HAP-1 (cell line): ENCODE data around the gene EXOG.

Source experiments
- DNase-seq, 2 experiments: peaks; one replicate each; pipeline ENCODE4 v3.0.0-alpha.2; 2016 to 2020; ENCODE audit warnings: low spot score in 2 of 2
- H3K27me3 ChIP-seq: fragments of 250-450 bp; sonication (Bioruptor Pico); 2 replicates; pipeline ENCODE4 v1.5.1; 2020; ENCODE audit warnings: low read depth, mild to moderate bottlenecking, moderate library complexity
- H3K36me3 ChIP-seq: fragments of 250-450 bp; sonication (Bioruptor Pico); replicated peaks from 2 replicates; pipeline ENCODE4 v1.5.1; 2020; ENCODE audit warnings: mild to moderate bottlenecking
- H3K4me1 ChIP-seq: fragments of 250-450 bp; sonication (Bioruptor Pico); 2 replicates; pipeline ENCODE4 v1.5.1; 2020; ENCODE audit warnings: mild to moderate bottlenecking
- H3K4me3 ChIP-seq: fragments of 250-450 bp; sonication (Bioruptor Pico); 2 replicates; pipeline ENCODE4 v1.5.1; 2020; ENCODE audit warnings: mild to moderate bottlenecking, moderate library complexity
- H3K9me3 ChIP-seq: fragments of 250-450 bp; sonication (Bioruptor Pico); 2 replicates; pipeline ENCODE4 v1.5.1; 2020; ENCODE audit warnings: mild to moderate bottlenecking, moderate library complexity
- in situ Hi-C: fragments of 300-500 bp; cut with MboI; formaldehyde crosslinking; loops from 3 replicates; pipeline ENCODE4 v1.14.3; 2020; ENCODE audit warnings: low sequenced_read_pairs, inconsistent platforms, mixed read lengths

EXOG gene, protein sequence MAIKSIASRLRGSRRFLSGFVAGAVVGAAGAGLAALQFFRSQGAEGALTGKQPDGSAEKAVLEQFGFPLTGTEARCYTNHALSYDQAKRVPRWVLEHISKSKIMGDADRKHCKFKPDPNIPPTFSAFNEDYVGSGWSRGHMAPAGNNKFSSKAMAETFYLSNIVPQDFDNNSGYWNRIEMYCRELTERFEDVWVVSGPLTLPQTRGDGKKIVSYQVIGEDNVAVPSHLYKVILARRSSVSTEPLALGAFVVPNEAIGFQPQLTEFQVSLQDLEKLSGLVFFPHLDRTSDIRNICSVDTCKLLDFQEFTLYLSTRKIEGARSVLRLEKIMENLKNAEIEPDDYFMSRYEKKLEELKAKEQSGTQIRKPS

DNA sequence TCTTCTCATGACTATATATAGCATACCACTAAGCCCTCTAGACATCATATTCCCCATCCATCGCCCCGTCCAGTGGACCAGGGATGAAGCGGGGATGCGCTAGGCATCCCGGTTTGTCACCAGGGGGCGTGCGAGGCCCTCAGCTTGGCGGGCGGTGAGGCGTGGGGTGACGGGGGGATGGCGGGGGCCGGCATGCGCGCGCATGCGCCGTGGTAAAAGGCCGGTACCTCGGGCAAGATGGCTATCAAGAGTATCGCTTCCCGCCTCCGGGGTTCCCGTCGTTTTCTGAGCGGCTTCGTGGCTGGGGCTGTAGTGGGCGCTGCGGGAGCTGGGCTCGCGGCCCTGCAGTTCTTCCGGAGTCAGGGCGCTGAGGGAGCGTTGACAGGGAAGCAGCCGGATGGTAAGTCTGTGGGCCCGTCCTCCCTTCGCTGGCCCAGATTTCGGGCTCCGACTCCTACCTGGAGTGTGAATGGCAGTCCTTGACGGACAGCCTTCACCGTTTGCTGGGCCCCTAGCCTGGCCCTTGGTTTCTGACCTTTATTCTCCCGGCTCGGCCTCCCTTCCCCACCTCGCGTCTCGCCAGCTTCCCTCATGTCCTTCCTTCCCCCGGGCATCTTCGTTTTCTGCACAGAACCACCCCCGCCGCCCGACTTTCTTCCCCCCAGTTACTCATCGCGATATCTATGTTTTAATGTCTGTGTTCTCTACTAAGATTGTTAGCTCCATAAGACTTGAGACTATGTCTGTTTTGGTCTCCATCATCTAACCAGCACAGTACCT is at the start of gene EXOG:
Gene EXOG (plus strand): TSS at position 210 of the 780 bp plus-strand sequence. CDS start 28 bp downstream, at position 238.
- DNase-seq = peak; percentile 87 to 98

DNA sequence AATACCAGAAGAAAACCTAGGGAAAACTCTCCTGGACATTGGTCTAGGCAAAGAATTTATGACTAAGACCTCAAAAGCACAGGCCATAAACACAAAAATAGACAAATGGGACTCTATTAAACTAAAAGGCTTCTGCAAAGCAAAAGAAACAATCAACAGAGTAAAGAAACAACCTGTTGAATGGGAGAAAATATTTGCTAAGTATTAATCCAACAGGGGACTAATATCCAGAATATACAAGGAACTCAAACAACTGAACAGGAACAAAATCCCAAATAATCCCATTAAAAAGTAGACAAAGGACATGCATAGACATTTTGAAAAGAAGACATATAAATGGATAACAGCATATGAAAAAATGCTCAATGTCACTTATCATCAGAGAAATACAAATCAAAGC is 49.3 kb upstream of the EXOG start:
- H3K4me3 ChIP-seq = no peak overlapping the region
- DNase-seq = no peak
- H3K36me3 ChIP-seq = no peaks in the 10 kb centered on the region
- H3K27me3 ChIP-seq = no peaks in the 10 kb centered on the region
- no peaks in the 10 kb centered on the region for H3K4me1 ChIP-seq
- no peaks in the 10 kb centered on the region for H3K9me3 ChIP-seq
- in situ Hi-C loops = no loop called here

More for the DNA sequence above, at the start of gene EXOG:
- Histone ChIP-seq H3K9me3 (no peaks in the 10 kb centered on the region), H3K27me3 (no peaks in the 10 kb centered on the region), H3K4me3 (peak within 1 kb of the TSS; percentile 68), H3K36me3 (peaks cover 10% of the 10 kb centered on the region), H3K4me1 (peaks cover 3% of the 10 kb centered on the region; the same call in 1 of the 2 replicates)
- in situ Hi-C loops = no loop called here

DNA sequence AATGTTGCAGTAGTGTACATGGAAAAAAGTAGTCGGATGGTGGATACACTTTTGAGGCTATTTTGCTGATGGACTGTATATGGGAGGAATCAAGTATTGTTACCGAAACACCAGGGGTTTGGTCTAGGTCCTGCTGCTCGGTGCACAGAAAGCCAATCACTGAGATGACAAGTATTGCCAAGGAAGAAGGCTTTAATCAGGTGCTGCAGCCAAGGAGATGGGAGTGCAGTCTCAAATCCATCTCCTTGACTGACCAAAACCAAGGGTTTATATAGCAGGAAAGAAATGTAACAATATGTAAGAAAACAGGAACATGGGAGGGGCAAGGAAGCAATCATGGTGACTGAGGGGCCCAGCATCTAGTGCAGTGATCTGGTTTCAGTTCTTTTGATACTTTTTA is 45.3 kb upstream of the EXOG start:
- in situ Hi-C loops = no loop called here
- Histone ChIP-seq H3K27me3 (no peaks in the 10 kb centered on the region), H3K4me1 (peaks cover 4% of the 10 kb centered on the region), H3K36me3 (no peaks in the 10 kb centered on the region), H3K9me3 (no peaks in the 10 kb centered on the region), H3K4me3 (no peak overlapping the region)
- DNase-seq = no peak

DNA sequence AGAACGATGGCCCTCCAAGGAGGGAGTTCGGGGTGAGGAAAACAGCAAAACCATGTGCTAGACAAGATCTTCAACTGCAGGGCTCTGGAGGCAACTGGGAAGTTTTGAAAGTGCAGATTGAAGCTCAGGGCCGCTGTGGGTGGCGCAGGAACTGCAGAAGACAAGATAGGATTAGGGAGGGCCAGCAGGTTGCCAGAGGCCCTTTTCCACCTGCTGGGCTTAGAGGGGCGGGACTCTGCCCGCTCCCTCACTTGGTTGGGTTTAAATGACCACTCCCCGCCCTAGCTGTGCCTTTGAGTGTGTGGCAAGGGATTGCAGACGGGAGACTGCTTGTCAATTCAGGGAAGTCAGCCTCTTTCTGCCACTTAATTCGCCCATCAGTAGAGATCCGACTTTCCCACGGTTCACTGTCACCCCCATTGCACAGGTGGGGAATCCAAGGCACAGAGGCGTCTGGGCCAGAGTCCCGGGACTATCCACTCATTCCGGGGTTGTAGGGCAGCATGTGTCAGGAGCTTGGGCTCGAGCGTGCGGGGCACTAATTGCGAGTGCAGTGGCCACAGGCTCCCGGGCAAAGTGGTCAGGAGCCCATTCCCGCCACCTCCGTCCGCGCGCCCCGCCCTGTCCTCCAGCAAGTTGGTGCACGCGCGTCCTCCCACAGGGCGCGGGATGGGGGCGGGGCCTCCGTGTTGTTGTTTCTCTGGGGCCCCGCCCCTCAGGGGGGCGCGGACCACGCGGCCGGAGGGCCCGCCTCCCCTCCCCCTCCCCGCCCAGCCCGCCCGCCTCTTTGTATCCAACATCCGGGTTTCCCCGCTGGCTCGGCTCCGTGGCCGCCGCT is 42.8 kb upstream of the EXOG start, which contains the start of gene ACVR2B:
Gene ACVR2B (plus strand): TSS at position 816 of the 838 bp plus-strand sequence. CDS start 433 bp downstream, outside the sequence.
- peak; percentile 79 to 90 for DNase-seq

DNA sequence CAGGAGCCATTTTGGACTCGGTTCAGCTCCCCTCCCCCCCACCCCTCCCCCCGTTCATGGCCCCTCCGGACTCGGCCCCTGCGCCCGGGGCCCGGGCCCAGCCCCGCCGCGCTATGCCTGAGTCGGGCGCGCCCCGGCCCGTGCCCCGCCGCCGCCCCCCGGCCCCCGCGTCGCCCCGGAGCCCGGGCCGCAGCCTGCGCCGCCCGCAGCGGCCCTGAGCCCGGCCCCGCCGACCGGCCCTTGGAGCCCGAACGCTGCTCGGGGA is 42.3 kb upstream of the EXOG start:
- Histone ChIP-seq H3K4me1 (peaks cover 5% of the 10 kb centered on the region), H3K36me3 (no peaks in the 10 kb centered on the region), H3K9me3 (no peaks in the 10 kb centered on the region), H3K4me3 (peak overlapping the region; percentile 77), H3K27me3 (no peaks in the 10 kb centered on the region)
- in situ Hi-C loops = no loop called here
- no peak for DNase-seq

More for the DNA sequence above, 42.8 kb upstream of the EXOG start, which contains the start of gene ACVR2B:
- H3K4me3 ChIP-seq = peak within 1 kb of the TSS; percentile 77
- no peaks in the 10 kb centered on the region for H3K36me3 ChIP-seq
- in situ Hi-C loops = no loop called here
- no peaks in the 10 kb centered on the region for H3K9me3 ChIP-seq
- H3K27me3 ChIP-seq = no peaks in the 10 kb centered on the region
- H3K4me1 ChIP-seq = peaks cover 5% of the 10 kb centered on the region

DNA sequence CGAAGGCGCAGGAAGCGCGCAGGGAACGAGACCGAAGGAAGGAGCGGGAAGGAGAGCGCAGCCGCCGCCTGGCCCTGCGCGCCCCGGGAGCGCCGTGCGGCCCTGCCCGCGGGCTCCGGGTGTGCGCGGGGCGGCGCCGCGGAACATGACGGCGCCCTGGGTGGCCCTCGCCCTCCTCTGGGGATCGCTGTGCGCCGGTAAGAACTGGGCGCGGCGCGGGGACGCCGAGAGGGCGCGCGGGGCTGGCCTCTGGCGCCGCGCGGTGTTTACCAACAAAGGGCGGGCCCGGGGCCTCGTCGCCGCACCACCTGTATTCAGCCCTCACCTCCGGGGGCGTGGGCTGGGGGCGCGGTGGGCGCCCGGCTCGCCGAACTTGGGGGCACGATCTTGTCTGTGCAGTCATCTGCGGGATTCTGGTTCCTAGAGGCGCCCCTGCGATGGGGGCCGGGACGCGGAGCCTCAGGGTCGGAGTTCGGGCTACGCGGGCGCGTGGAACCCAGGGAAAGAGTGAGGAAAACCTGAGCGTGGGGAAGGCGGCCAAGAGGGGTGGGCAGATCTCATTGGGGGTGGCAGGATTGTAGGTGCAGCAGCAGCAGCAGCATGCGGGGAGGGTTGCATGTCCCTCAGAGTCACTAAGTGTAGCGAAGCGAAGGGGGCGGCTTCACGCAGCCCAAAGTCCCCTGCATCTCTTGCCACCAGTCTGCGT is 41.8 kb upstream of the EXOG start:
- H3K27me3 ChIP-seq = no peaks in the 10 kb centered on the region
- H3K4me1 ChIP-seq = peaks cover 5% of the 10 kb centered on the region
- in situ Hi-C loops = no loop called here
- no peaks in the 10 kb centered on the region for H3K9me3 ChIP-seq
- peak in 1 of 2 experiments; percentile 47 for DNase-seq
- no peaks in the 10 kb centered on the region for H3K36me3 ChIP-seq
- peak overlapping the region; percentile 77 for H3K4me3 ChIP-seq

DNA sequence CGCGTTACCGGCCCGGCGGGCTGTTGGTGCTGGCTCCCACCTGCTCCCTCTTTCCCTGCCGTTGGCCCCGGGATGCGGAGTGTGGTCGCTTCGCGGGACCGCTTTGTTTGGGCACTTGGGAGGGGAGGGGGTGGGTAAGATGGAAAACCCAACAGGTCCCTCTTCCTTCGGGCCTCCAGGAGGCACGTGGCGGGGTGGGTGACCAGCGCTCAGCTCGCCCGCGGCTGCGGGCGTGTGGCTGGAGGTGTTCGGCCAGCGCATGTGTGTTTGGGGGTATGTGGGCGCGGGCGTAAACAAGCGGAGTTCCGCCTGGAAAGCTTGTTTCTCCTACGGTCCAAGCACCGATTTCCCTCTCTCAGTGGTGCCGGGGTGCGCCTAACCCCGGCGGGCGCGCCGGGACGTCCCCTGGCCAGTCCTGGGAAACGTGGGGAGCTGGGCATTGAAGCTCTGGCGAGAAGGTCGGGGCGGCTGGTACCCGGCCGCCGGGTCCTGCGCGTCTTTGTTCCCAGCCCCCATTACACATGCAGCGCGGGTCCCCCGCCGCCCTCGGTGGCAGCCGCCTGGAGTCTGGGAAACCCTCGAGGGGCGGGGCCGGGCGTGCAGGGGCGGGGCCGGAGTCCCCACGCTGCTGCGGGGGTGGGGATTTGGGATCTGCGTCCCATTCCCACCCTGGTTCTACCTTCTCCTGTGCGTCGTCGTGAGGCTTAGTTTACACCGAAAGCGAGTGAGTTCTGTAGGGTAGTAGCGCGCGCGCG is 41.1 kb upstream of the EXOG start:
- Histone ChIP-seq H3K9me3 (no peaks in the 10 kb centered on the region), H3K4me1 (peaks cover 5% of the 10 kb centered on the region), H3K4me3 (peak overlapping the region; percentile 77), H3K27me3 (no peaks in the 10 kb centered on the region), H3K36me3 (no peaks in the 10 kb centered on the region)
- DNase-seq = peak; percentile 78 to 94
- in situ Hi-C loops = no loop called here

DNA sequence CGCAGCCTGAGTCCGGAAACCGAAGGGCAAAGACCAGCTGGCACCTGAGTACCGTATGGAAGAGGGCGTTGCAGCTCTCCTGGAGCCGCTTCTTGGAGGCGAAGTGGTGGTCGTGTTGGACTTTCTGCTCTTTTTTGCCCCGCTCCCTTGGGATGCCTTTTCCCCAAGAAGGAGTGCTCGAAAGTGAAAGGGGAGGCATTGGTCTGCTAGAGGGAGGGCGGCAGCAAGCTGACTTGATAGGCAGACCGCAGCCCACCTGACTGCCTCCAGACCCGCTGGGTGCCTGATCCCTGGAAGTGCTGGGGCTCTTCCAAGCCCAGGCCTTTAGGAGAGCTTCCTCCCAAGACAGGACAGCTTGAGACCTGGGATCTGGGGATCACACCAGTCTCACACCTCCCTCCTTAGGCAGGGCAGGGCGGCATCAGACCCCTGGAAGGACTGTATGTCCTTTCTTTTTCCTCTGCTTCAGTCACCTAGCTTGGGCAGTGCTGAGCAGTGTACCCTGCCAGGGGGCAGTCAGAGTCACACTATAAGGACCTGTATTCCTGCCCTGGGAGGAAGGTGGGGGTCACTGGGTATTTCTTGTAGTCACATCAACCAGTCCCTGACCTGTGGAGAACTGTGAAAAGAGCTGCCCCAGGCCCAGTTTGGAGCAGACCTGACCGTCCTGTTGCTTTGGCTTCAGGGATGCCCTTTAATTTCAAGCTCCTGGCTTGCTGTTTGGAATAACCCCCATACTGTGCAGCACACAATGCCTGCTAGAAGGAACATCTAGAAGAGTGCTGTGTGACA is 40.3 kb upstream of the EXOG start:
- peaks cover 5% of the 10 kb centered on the region for H3K4me1 ChIP-seq
- peak in 1 of 2 experiments; percentile 15 for DNase-seq
- H3K27me3 ChIP-seq = no peaks in the 10 kb centered on the region
- no peaks in the 10 kb centered on the region for H3K36me3 ChIP-seq
- in situ Hi-C loops = no loop called here
- H3K9me3 ChIP-seq = no peaks in the 10 kb centered on the region
- peak overlapping the region; percentile 77 for H3K4me3 ChIP-seq

DNA sequence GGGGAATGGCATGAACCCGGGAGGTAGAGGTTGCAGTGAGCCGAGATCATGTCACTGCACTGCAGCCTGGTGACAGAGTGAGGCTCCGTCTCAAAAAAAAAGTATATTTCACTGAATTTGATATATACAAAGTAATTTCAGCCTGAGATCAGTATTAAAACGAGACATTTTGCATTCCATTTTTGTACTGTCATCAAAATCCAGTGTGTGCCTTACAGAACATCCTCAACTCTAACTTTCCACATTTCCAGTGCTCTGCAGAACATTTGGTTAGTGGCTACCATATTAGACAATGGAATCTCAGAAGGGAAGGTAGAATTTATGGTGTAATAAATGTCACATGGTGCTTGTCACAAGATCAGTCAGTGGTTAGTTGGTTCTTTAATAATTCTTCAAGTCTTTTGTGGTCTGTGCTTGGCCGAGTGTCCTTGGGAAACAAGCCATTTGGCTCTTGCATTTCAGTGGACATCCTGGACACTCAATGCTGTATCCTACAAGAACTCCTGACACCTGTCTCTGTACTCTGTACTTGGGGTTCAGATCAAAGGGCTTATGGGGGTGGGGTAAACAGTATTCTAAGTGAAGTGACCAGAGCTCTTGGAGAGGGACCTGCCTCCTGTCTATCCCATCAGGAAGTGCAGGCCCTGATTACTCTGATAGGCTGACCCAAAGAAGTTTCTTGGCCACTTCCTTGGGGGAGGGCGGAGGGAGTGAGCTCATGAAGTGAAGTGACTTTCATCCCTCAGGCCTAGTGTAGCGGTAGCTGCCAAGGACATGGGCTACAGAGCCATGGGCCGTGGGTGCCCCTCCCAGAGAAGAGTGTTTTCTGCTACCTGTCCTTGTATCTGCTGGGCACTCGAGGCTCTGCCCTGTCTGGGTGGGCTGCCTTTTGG is 38.8 kb upstream of the EXOG start:
- H3K9me3 ChIP-seq = no peaks in the 10 kb centered on the region
- H3K27me3 ChIP-seq = no peaks in the 10 kb centered on the region
- H3K36me3 ChIP-seq = no peaks in the 10 kb centered on the region
- DNase-seq = no peak
- H3K4me3 ChIP-seq = no peak overlapping the region
- peaks cover 5% of the 10 kb centered on the region for H3K4me1 ChIP-seq
- in situ Hi-C loops = no loop called here

DNA sequence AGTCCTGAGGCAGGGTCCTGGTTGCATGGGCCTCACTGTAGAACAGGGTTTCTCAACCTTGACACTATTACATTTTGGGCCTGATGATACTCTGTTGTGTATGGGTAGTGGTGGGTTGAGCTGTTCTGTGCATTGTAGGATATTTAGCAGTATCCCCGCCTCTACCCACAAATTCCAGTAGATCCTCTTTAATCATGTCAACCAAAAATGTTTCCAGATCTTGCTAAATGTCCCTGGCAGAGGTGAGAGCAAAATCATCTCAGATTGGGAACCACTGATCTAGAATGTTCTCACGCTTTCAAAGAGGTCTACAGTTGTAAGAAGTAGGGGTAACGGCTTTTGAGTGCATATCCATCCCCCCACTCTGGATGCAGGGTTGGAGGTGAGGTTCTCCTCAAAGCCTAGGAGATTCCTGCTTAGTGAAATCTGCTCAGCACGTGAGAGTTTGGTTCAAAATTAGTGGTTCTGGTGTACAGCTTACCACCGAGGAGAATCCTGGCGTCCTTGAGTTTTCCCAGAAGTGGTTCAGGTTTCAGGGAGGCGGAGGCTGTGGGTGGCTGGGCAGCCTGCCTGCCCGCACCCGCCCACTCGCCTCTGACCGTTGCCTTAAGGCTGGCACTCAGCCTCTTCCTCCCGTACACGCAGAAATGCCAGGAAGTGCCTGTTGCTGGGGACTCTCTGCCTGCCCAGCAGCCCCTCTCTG is 37.2 kb upstream of the EXOG start:
- Histone ChIP-seq H3K4me3 (no peak overlapping the region), H3K9me3 (no peaks in the 10 kb centered on the region), H3K27me3 (no peaks in the 10 kb centered on the region), H3K4me1 (peaks cover 5% of the 10 kb centered on the region), H3K36me3 (no peaks in the 10 kb centered on the region)
- no peak for DNase-seq
- in situ Hi-C loops = no loop called here

DNA sequence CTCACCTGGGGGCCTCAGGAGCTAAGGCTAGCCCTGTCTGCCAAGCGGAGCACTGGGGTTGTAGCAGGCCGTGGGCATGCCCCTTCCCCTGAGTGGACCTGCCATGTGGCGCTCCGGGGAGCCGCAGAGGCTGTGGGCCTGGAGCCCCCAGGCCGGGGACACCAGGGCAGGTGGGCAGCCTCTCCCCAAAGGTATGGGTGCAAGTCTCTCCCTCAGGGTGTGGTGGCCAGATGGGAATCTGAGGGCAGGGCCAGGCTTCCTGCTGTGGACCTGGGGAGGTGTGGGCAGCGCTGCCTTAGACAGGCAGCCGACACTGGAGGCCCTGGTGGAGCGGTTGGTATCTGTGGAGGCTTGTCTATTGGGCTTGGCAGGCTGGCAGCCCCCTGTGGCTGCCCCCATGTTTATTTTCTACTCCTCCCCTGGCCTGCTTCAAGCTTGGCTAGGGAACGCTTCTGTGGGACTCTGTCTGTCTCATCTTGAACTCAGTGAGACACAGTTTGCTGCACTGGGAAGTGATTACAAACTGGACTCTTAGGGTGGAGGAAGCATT is 36.6 kb upstream of the EXOG start:
- no peak for DNase-seq
- Histone ChIP-seq H3K9me3 (no peaks in the 10 kb centered on the region), H3K4me3 (no peak overlapping the region), H3K4me1 (peaks cover 5% of the 10 kb centered on the region), H3K36me3 (no peaks in the 10 kb centered on the region), H3K27me3 (no peaks in the 10 kb centered on the region)
- in situ Hi-C loops = no loop called here
